ENCODE data around the gene CCDC3.

DNA sequence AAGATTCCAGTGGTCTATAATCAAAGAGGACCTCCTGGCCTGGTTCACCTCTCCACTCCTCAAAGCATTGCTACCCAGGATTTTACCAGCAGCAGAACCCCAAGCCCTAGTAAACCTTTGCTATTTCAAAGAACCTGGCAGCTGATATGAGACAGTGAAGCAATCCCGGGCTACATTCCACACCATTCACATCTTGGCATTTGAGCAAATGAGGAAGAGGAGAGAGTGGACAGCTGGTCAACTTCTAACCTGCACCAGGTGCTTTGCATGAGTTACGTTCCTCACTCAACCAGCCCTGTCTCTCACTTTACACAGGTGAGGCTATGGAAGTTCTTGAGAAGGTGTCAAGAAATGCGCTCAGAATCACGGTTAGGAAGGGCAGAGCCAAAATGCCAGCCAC, 1.1 kb downstream of the CCDC3 start:
- TF ChIP-seq, protein P1, sequence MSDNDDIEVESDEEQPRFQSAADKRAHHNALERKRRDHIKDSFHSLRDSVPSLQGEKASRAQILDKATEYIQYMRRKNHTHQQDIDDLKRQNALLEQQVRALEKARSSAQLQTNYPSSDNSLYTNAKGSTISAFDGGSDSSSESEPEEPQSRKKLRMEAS (IDR thresholded peaks at IDR 0.05), result no peak
- TF ChIP-seq RAD21 (IDR thresholded peaks at IDR 0.05; ENCODE audit: low read depth) (no peak), REST (IDR thresholded peaks at IDR 0.05; ENCODE audit: low read depth) (no peak), FOXM1 (IDR thresholded peaks at IDR 0.05; ENCODE audit: borderline replicate concordance, low read depth) (no peak), EGR1 (IDR thresholded peaks at IDR 0.05) (no peak), YY1 (IDR thresholded peaks at IDR 0.05; ENCODE audit: low read depth) (no peak), TCF12 (IDR thresholded peaks at IDR 0.05; ENCODE audit: low read depth) (no peak), CEBPB (IDR thresholded peaks at IDR 0.05) (no peak), TEAD4 (IDR thresholded peaks at IDR 0.05) (no peak), EP300 (IDR thresholded peaks at IDR 0.05; ENCODE audit: borderline replicate concordance) (no peak), CREB1 (IDR thresholded peaks at IDR 0.05; ENCODE audit: low read depth) (no peak), TAF1 (IDR thresholded peaks at IDR 0.05; ENCODE audit: low read depth) (no peak), NFIC (IDR thresholded peaks at IDR 0.05) (no peak)
- TF ChIP-seq, protein P2, sequence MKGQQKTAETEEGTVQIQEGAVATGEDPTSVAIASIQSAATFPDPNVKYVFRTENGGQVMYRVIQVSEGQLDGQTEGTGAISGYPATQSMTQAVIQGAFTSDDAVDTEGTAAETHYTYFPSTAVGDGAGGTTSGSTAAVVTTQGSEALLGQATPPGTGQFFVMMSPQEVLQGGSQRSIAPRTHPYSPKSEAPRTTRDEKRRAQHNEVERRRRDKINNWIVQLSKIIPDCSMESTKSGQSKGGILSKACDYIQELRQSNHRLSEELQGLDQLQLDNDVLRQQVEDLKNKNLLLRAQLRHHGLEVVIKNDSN (IDR thresholded peaks at IDR 0.05), result no peak

Data from Ishikawa (cell line).